Measurements from ENCODE around the gene RPL7A. TPM values are rescaled to one million over a fixed set of nuclear protein-coding genes. Genes with fewer than 3 reads are reported as not detected.

Gene RPL7A
- total RNA-seq, 2 donors from 2014 or later, result 889 to 895 TPM

GRCh38 chr9:133400292-133400691 is 52.3 kb downstream of the RPL7A start:
- no peak for TF ChIP-seq CTCF (IDR thresholded peaks at IDR 0.05)
- ATAC-seq (ENCODE audit: insufficient number of reproducible peaks, low FRiP score, low read depth) (no peak), DNase-seq (ENCODE audit: low spot score) (no peak)
- Histone ChIP-seq H3K36me3 (no peaks in the 10 kb centered on the region), H3K9me3 (no peaks in the 10 kb centered on the region), H3K27ac (no peak overlapping the region), H3K4me1 (ENCODE audit: control insufficient read depth in 1 of 2, low read depth in 2 of 2) (no peaks in the 10 kb centered on the region), H3K27me3 (replicated peaks; ENCODE audit: insufficient read depth) (no peaks in the 10 kb centered on the region), H3K4me3 (no peak overlapping the region)

Other genes starting within 250 kb of the RPL7A start
- 10 to 100 TPM; 30.3 to 98.8 TPM for gene RALGDS, start 227.0 kb upstream of the RPL7A start, total RNA-seq
- 10 to 100 TPM; 45.5 to 46.8 TPM for gene GBGT1, start 184.3 kb upstream of the RPL7A start, total RNA-seq
- gene OBP2B, start 139.0 kb upstream of the RPL7A start, total RNA-seq, result not detected
- under 1 TPM; 0.14 to 0.21 TPM for gene ABO, start 73.0 kb upstream of the RPL7A start, total RNA-seq
- gene SURF6, start 12.0 kb upstream of the RPL7A start, total RNA-seq, result 10 to 100 TPM; 11.6 to 46.1 TPM
- 10 to 100 TPM; 50.0 to 51.2 TPM for gene MED22, start 87 bp upstream of the RPL7A start, total RNA-seq
- 10 to 100 TPM; 47.6 to 66.6 TPM for gene SURF1, start 8.3 kb downstream of the RPL7A start, total RNA-seq
- gene SURF2, start 8.3 kb downstream of the RPL7A start, total RNA-seq, result 10 to 100 TPM in 1 of 2 donors, 1 to 10 TPM in 1; 7.0 to 13.3 TPM
- gene SURF4, start 27.8 kb downstream of the RPL7A start, total RNA-seq, result 100 to 1,000 TPM; 152 to 154 TPM
- gene STKLD1, start 28.1 kb downstream of the RPL7A start, total RNA-seq, result under 1 TPM in 1 of 2 donors, not detected in 1; 0.42 TPM
- 10 to 100 TPM in 1 of 2 donors, 1 to 10 TPM in 1; 7.7 to 18.6 TPM for gene REXO4, start 69.8 kb downstream of the RPL7A start, total RNA-seq
- gene ADAMTS13, start 74.1 kb downstream of the RPL7A start, total RNA-seq, result 1 to 10 TPM; 1.3 to 6.0 TPM
- gene CACFD1, start 111.8 kb downstream of the RPL7A start, total RNA-seq, result 10 to 100 TPM; 15.8 to 19.5 TPM
- gene SLC2A6, start 130.9 kb downstream of the RPL7A start, total RNA-seq, result 1 to 10 TPM; 4.6 to 8.8 TPM
- not detected for gene MYMK, start 176.7 kb downstream of the RPL7A start, total RNA-seq
- 1 to 10 TPM; 2.8 to 5.5 TPM for gene ADAMTSL2, start 186.5 kb downstream of the RPL7A start, total RNA-seq

Measured in thoracic aorta (tissue), 2 donors.